Astrocyte (in vitro differentiated cells and primary cell): ENCODE measurements around the gene BANP. TPM values are rescaled to one million over a fixed set of nuclear protein-coding genes. Genes with fewer than 3 reads are reported as not detected.
"Not testable (repeated sequence)": the region's sequence is repeated elsewhere in the genome, so short reads cannot be mapped to it uniquely, and the experiment has no call there.

Experiments
- DNase-seq: peaks from one replicate; pipeline ENCODE4 v3.0.0-alpha.2; 2010; ENCODE audit warnings: low read depth
- FAIRE-seq: peaks from 2 replicates; lab custom pipeline; 2011; peaks lifted over from hg19 to GRCh38; lab: Jason Lieb, UNC
- H2AFZ ChIP-seq: 2 replicates; pipeline ENCODE4 v1.6.0; 2012; ENCODE audit warnings: low read depth, low read length, inconsistent platforms
- H3K27ac ChIP-seq: 2 replicates; pipeline ENCODE4 v1.5.1; 2011; ENCODE audit warnings: low read depth, low read length, inconsistent platforms
- H3K27me3 ChIP-seq: 2 replicates; pipeline ENCODE4 v1.6.0; 2011; ENCODE audit warnings: low read length, inconsistent platforms; ENCODE audit not compliant: insufficient read depth
- H3K36me3 ChIP-seq: 2 replicates; pipeline ENCODE4 v1.5.1; 2011; ENCODE audit warnings: low read length, inconsistent platforms; ENCODE audit not compliant: insufficient read depth
- H3K4me1 ChIP-seq: 2 replicates; pipeline ENCODE4 v1.5.1; 2011; ENCODE audit warnings: low read length, inconsistent platforms; ENCODE audit not compliant: insufficient read depth
- H3K4me2 ChIP-seq: 2 replicates; pipeline ENCODE4 v1.6.0; 2012; ENCODE audit warnings: low read length, inconsistent platforms
- H3K4me3 ChIP-seq: 2 replicates; pipeline ENCODE4 v1.5.1; 2011; ENCODE audit warnings: low read depth, mild to moderate bottlenecking, low read length, inconsistent platforms; ENCODE audit not compliant: insufficient read depth
- H3K79me2 ChIP-seq: 2 replicates; pipeline ENCODE4 v1.6.0; 2012; ENCODE audit warnings: mild to moderate bottlenecking, low read length, inconsistent platforms; ENCODE audit not compliant: insufficient read depth
- H3K9ac ChIP-seq: 2 replicates; pipeline ENCODE4 v1.6.0; 2012; ENCODE audit warnings: mild to moderate bottlenecking, low read length, inconsistent platforms
- H3K9me3 ChIP-seq: 2 replicates; pipeline ENCODE4 v1.5.1; 2012; ENCODE audit warnings: low read depth, mild to moderate bottlenecking, low read length, inconsistent platforms; ENCODE audit not compliant: insufficient read depth
- H4K20me1 ChIP-seq: 2 replicates; pipeline ENCODE4 v1.6.0; 2012; ENCODE audit warnings: low read length, inconsistent platforms; ENCODE audit not compliant: insufficient read depth
- H3K27ac Mint-ChIP-seq: one replicate; pipeline ENCODE4 v1.8.0; 2021; ENCODE audit warnings: mild to moderate bottlenecking, mixed read lengths; ENCODE audit not compliant: unreplicated experiment
- H3K27me3 Mint-ChIP-seq: one replicate; pipeline ENCODE4 v1.8.0; 2021; ENCODE audit warnings: low read depth, mixed read lengths; ENCODE audit not compliant: unreplicated experiment
- H3K36me3 Mint-ChIP-seq: one replicate; pipeline ENCODE4 v1.8.0; 2021; ENCODE audit warnings: low read depth, mixed read lengths; ENCODE audit not compliant: unreplicated experiment
- H3K4me1 Mint-ChIP-seq: one replicate; pipeline ENCODE4 v1.8.0; 2021; ENCODE audit warnings: low read depth, mixed read lengths; ENCODE audit not compliant: unreplicated experiment
- H3K4me3 Mint-ChIP-seq: one replicate; pipeline ENCODE4 v1.8.0; 2021; ENCODE audit warnings: mild to moderate bottlenecking, moderate library complexity, mixed read lengths; ENCODE audit not compliant: unreplicated experiment
- H3K9me3 Mint-ChIP-seq: one replicate; pipeline ENCODE4 v1.8.0; 2021; ENCODE audit warnings: mild to moderate bottlenecking, mixed read lengths; ENCODE audit not compliant: unreplicated experiment
- EZH2 ChIP-seq: IDR thresholded peaks from 2 replicates; pipeline ENCODE4 v1.6.1; 2012; ENCODE audit warnings: mild to moderate bottlenecking, low read length, inconsistent platforms; ENCODE audit not compliant: insufficient read depth
- total RNA-seq: library from RNA; stranded (reverse); gene quantifications from 2 replicates; pipeline ENCODE4 v1.2.1, GENCODE V29; 2021
- TF ChIP-seq, protein P1 (sequence below): IDR thresholded peaks from 2 replicates; pipeline ENCODE4 v1.5.1; 2011; ENCODE audit warnings: low read depth, mild to moderate bottlenecking, inconsistent platforms, low read length, moderate library complexity; ENCODE audit not compliant: insufficient read depth

BANP gene
- total RNA-seq, 1 donor from 2014 or later: 28.9 TPM

DNA sequence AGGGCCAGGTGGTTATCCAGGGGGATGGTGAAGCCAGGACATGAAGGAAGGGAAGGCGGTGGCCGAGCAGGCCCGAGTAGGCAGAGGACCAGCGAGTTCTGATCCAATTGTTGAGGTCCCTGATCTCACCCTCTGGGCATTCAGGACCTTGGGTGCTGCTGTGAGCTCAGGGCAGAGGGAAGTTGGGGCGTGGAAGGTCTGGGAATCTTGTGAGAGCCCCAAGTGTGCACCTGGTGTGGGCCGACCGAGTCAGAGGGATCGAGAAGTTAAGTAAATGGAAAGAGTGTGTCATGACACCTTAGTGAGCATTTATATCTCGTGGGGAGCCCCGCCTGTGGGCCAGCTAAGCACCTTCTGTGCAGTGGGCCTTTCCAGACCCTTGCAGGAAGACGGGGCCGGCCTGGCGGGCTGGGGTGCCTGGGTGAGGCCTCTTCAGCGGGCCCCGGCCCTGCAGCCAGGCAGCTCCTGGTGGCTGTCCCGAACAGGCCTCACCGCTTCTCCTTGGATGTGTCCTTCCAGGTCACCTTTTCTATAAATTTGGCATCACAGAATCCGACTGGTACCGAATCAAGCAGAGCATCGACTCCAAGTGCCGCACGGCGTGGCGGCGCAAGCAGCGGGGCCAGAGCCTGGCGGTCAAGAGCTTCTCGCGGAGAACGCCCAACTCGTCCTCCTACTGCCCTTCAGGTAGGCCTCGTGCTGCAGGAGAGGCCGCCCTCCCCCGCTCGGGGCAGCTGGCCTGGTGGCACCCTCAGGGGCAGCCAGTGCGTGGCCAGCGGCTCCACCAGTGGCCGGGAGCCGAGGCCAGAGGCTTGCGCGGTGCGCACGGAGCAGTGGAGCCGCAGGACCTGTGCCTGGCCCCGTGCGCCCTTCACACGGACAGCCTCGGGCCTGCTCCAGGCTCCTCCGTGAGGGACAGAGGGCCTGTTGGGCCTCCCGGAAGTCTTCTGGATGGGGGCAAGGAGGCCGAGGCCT, 76.0 kb downstream of the BANP start:
- Histone ChIP-seq H3K27ac (no peak overlapping the region), H4K20me1 (no peaks in the 10 kb centered on the region), H3K4me2 (no peak overlapping the region), H3K79me2 (no peaks in the 10 kb centered on the region), H3K4me1 (peaks cover 9% of the 10 kb centered on the region), H3K27me3 (no peaks in the 10 kb centered on the region), H3K36me3 (no peaks in the 10 kb centered on the region), H3K9ac (no peak overlapping the region), H3K4me3 (no peak overlapping the region), H2AFZ (no peak overlapping the region), H3K9me3 (no peaks in the 10 kb centered on the region)
- Mint-ChIP-seq H3K9me3 (no peaks in the 10 kb centered on the region), H3K4me3 (no peak overlapping the region), H3K27me3 (no peaks in the 10 kb centered on the region), H3K27ac (no peak overlapping the region), H3K4me1 (peaks cover 24% of the 10 kb centered on the region), H3K36me3 (peaks cover 13% of the 10 kb centered on the region)
- no peak for FAIRE-seq
- no peak for TF ChIP-seq EZH2
- TF ChIP-seq, protein P1, sequence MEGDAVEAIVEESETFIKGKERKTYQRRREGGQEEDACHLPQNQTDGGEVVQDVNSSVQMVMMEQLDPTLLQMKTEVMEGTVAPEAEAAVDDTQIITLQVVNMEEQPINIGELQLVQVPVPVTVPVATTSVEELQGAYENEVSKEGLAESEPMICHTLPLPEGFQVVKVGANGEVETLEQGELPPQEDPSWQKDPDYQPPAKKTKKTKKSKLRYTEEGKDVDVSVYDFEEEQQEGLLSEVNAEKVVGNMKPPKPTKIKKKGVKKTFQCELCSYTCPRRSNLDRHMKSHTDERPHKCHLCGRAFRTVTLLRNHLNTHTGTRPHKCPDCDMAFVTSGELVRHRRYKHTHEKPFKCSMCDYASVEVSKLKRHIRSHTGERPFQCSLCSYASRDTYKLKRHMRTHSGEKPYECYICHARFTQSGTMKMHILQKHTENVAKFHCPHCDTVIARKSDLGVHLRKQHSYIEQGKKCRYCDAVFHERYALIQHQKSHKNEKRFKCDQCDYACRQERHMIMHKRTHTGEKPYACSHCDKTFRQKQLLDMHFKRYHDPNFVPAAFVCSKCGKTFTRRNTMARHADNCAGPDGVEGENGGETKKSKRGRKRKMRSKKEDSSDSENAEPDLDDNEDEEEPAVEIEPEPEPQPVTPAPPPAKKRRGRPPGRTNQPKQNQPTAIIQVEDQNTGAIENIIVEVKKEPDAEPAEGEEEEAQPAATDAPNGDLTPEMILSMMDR: no peak
- no peak for DNase-seq

DNA sequence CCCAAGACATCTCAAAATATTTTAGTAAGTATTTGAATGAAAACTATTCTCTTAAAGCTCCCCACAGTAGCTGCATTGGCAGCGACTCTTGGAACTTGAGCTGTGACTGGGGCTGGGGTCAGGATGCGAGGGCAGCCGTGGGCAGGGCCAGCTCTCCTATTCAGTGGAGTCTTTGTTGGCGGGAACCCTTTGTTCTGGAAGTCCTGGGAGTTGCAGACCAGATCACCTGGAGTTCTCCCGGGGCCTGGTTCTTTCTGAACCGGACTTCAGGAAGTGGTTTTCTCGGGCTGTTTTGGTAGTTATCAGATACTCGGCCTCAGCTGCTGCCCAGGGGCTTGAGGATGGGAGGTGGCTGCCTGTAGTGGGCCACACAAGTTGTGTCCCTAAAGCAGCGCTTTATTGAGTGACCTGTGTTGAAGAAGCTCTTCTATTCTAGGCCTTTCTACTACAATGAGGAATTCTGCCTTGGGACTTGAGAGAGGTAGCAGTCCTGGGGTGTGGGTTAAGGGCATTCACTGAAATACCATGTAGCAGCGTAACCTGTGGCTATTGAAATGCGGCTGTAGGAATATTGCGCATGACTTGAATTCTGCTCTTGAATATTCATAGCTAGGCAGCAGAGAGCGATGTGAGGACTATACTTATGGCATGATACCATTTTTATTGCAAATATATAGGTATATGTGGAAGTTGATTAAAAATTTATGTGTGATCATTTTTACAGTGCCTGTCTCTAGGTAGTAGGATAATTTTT, 77.1 kb downstream of the BANP start:
- H3K27me3 ChIP-seq, H3K36me3 ChIP-seq, H4K20me1 ChIP-seq, H3K4me3 ChIP-seq, H3K9me3 Mint-ChIP-seq, DNase-seq, H3K9ac ChIP-seq, H3K79me2 ChIP-seq, FAIRE-seq, H2AFZ ChIP-seq, H3K4me3 Mint-ChIP-seq, H3K9me3 ChIP-seq, H3K27ac Mint-ChIP-seq, H3K4me2 ChIP-seq, H3K4me1 ChIP-seq, H3K27me3 Mint-ChIP-seq, H3K27ac ChIP-seq: not testable (repeated sequence)
- peaks cover 21% of the 10 kb centered on the region for H3K4me1 Mint-ChIP-seq
- H3K36me3 Mint-ChIP-seq: peaks cover 13% of the 10 kb centered on the region

DNA sequence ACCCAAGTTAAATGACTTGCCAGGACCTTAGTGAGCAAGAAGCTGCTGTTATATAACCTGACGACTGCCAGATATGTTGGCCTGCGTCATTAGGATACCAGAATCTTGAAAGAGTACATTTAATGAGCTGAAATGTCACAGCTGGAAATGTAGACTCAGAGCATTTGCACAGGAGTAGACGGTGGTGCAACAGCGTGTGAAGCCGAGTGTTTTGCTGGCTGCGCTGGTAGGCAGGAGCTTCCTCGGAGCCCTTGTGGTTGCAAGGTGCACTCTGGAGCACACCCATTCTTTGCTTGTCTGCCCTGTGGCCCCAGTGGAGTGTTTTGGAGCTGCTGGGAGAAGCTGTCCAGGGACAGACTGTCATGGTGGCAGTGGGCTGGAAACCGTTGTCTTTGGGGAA, 79.3 kb downstream of the BANP start:
- TF ChIP-seq EZH2: no peak
- TF ChIP-seq, protein P1: no peak

DNA sequence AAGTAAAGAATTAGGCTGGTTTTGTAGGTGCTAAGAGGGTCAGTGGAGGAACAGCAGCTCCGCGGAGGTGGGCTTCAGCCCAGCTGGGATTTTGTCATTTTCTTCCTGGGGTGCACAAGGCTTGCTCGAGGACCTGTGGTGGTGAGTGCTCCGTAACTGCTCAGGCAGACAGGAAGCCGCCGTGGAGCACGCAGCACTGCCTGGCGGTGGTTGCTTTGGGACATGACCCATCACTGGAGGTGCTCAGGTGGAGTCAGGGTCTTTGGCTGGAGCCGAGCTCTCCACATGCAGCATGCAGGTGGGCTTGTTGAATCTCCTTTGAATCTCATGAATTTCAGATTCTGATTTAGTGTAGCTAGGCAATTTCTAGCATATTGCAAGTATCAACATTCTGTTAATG, 79.7 kb downstream of the BANP start:
- H3K79me2 ChIP-seq, H3K4me1 Mint-ChIP-seq, H3K9ac ChIP-seq, H3K4me2 ChIP-seq, DNase-seq, H3K36me3 ChIP-seq, H3K4me3 ChIP-seq, H4K20me1 ChIP-seq, H3K9me3 Mint-ChIP-seq, H3K27me3 ChIP-seq, H3K27me3 Mint-ChIP-seq, H3K27ac ChIP-seq, H3K9me3 ChIP-seq, H3K4me1 ChIP-seq, H3K4me3 Mint-ChIP-seq, H3K27ac Mint-ChIP-seq, FAIRE-seq, H2AFZ ChIP-seq: not testable (repeated sequence)
- H3K36me3 Mint-ChIP-seq: peaks cover 18% of the 10 kb centered on the region

More for the DNA sequence above, 79.3 kb downstream of the BANP start:
- Mint-ChIP-seq H3K27ac (no peak overlapping the region), H3K9me3 (no peaks in the 10 kb centered on the region), H3K4me3 (no peak overlapping the region), H3K4me1 (peaks cover 6% of the 10 kb centered on the region), H3K36me3 (peaks cover 17% of the 10 kb centered on the region), H3K27me3 (no peaks in the 10 kb centered on the region)
- H3K79me2 ChIP-seq: no peaks in the 10 kb centered on the region
- DNase-seq (no peak), FAIRE-seq (no peak)
- H3K36me3 ChIP-seq: no peaks in the 10 kb centered on the region
- no peaks in the 10 kb centered on the region for H4K20me1 ChIP-seq
- no peak overlapping the region for H3K4me3 ChIP-seq
- H2AFZ ChIP-seq: no peak overlapping the region
- no peak overlapping the region for H3K4me2 ChIP-seq
- no peak overlapping the region for H3K9ac ChIP-seq
- H3K4me1 ChIP-seq: peaks cover under 1% of the 10 kb centered on the region
- H3K27ac ChIP-seq: no peak overlapping the region
- H3K9me3 ChIP-seq: no peaks in the 10 kb centered on the region
- no peaks in the 10 kb centered on the region for H3K27me3 ChIP-seq
